ENCODE data around the gene KCP. TPM values are rescaled to one million over a fixed set of nuclear protein-coding genes. Genes with fewer than 3 reads are reported as not detected.

Gene KCP
- total RNA-seq, 1 experiment from 2014 or later: 5.3 TPM

GRCh38 chr7:128882134-128882533 lies 28.4 kb downstream of the KCP start:
- Histone ChIP-seq H3K23ac (ENCODE audit: insufficient read length, low read depth, low read length) (no peak overlapping the region), H2BK5ac (ENCODE audit: insufficient read length, low read length) (no peak overlapping the region), H4K8ac (replicated peaks; ENCODE audit: insufficient read length, low read depth, low read length) (no peak overlapping the region), H3K4ac (ENCODE audit: low read depth, low read length) (no peak overlapping the region), H2BK15ac (ENCODE audit: low read depth, low read length) (no peak overlapping the region), H3K79me2 (ENCODE audit: insufficient read depth, low read length) (no peaks in the 10 kb centered on the region), H3K4me2 (ENCODE audit: insufficient read depth, insufficient read length, low read length) (no peak overlapping the region), H2BK120ac (ENCODE audit: low read depth, low read length, poor library complexity, severe bottlenecking) (no peak overlapping the region), H3K18ac (ENCODE audit: insufficient read length, low read depth, low read length) (no peak overlapping the region), H3T11ph (ENCODE audit: low read length) (no peak overlapping the region), H2BK20ac (ENCODE audit: low read depth, low read length, poor library complexity, severe bottlenecking) (no peak overlapping the region), H3K23me2 (ENCODE audit: insufficient read length, low read depth, low read length, poor library complexity, severe bottlenecking) (no peaks in the 10 kb centered on the region), H2AFZ (ENCODE audit: low read length) (no peak overlapping the region), H3K27me3 (ENCODE audit: insufficient read depth, low read length) (no peaks in the 10 kb centered on the region), H3K27ac (ENCODE audit: insufficient read length, low read depth, low read length) (no peak overlapping the region), H4K5ac (ENCODE audit: insufficient read length, low read depth, low read length) (no peak overlapping the region), H3K4me1 (ENCODE audit: insufficient read depth, low read length) (no peaks in the 10 kb centered on the region), H4K91ac (ENCODE audit: insufficient read length, low read depth, low read length) (no peak overlapping the region), H3K79me1 (ENCODE audit: insufficient read depth, low read depth, low read length, poor library complexity, severe bottlenecking) (no peaks in the 10 kb centered on the region), H3K9me3 (ENCODE audit: control insufficient read depth, low read depth, low read length) (no peaks in the 10 kb centered on the region), H3K56ac (ENCODE audit: insufficient read length, low read depth, low read length) (no peak overlapping the region), H4K20me1 (ENCODE audit: control insufficient read depth, insufficient read depth, insufficient read length) (no peaks in the 10 kb centered on the region), H2AK5ac (ENCODE audit: insufficient read length, low read length) (no peak overlapping the region), H3K14ac (ENCODE audit: insufficient read depth, low read length) (no peak overlapping the region), H3K9ac (ENCODE audit: extremely low read depth, insufficient read length, low read length) (no peak overlapping the region), H2BK12ac (ENCODE audit: insufficient read length, low read depth, low read length) (no peak overlapping the region)
- no CpG with 5 or more reads among the region's 8 CpGs for WGBS (ENCODE audit: extremely low coverage, insufficient read length, low lambda C conversion rate)
- H3K27me3 Mint-ChIP-seq (ENCODE audit: low read depth): peaks cover 1% of the 10 kb centered on the region; the same call in 1 of the 2 replicates
- no peak for DNase-seq
- TF ChIP-seq CTCF (conservative IDR thresholded peaks at IDR 0.05): no peak
- peaks cover 4 to 5% of the 10 kb centered on the region in 2 experiments; a peak in 3 of 4 replicates for H3K4me1 Mint-ChIP-seq
- 0 out of 5 replicates have a peak, but pooled peaks cover 0 to 4% of the 10 kb centered on the region in 2 experiments for H3K9me3 Mint-ChIP-seq
- H3K36me3 Mint-ChIP-seq (ENCODE audit: insufficient read depth in 1 of 3, low read depth in 3 of 3): peaks cover 0 to 2% (median 0%) of the 10 kb centered on the region in 3 experiments; a peak in 3 of 7 replicates
- H3K4me3 Mint-ChIP-seq: no peak overlapping the region
- no peak overlapping the region; a peak in 1 of 7 replicates for H3K27ac Mint-ChIP-seq
